Measurements from ENCODE around the gene XYLT1. TPM values are rescaled to one million over a fixed set of nuclear protein-coding genes. Genes with fewer than 3 reads are reported as not detected.

The XYLT1 gene
- total RNA-seq, 2 donors from 2014 or later: 15.0 to 18.3 TPM

DNA sequence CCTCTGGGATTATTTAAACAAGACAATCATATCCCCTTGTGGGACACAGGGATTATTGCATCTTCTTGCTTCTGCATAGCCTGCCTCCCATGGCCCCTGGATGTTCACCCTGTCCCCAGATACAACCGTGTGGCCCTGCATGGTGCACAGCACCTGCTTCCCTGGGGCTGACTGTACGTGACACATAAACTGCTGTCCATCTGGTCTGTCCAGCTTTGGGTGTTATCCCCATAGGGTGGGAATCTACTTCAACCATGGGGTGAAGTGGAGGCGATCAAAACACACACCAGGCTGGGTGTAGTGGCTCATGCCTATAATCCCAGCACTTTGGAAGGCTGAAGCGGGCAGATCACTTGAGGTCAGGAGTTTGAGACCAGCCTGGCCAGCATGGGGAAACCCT, 138.8 kb downstream of the XYLT1 start:
- H3K4me1 ChIP-seq: no peaks in the 10 kb centered on the region
- H3K27ac ChIP-seq: no peak overlapping the region
- intact Hi-C loops (cut with DNase I): no loop called here

DNA sequence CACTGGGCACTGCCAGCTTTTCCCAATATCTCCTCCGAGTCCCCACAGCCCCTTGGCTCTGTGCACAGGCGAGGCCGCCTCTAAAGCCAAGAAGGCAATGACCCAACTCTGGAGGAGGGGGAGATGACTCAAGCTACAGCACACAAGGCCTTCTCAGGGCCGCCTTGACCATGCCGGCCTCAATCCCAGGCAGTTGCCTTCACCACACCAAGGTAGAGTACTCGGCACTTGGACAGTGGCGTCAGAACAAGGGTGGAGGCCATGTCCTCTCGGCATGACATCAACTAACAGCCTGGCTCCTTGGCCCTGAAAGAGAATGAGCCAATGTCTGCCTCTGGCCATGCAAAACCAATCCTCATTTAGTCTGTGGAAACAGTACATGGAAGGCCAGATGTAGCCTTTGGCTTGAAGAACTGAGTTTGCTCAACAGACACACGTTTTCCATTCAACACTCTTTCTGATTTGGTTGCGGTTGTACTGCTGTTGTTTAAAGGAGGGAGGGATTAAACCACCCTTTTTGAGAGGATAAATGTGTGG, 139.6 kb downstream of the XYLT1 start:
- no peaks in the 10 kb centered on the region for H3K36me3 ChIP-seq
- TF ChIP-seq, protein P1, sequence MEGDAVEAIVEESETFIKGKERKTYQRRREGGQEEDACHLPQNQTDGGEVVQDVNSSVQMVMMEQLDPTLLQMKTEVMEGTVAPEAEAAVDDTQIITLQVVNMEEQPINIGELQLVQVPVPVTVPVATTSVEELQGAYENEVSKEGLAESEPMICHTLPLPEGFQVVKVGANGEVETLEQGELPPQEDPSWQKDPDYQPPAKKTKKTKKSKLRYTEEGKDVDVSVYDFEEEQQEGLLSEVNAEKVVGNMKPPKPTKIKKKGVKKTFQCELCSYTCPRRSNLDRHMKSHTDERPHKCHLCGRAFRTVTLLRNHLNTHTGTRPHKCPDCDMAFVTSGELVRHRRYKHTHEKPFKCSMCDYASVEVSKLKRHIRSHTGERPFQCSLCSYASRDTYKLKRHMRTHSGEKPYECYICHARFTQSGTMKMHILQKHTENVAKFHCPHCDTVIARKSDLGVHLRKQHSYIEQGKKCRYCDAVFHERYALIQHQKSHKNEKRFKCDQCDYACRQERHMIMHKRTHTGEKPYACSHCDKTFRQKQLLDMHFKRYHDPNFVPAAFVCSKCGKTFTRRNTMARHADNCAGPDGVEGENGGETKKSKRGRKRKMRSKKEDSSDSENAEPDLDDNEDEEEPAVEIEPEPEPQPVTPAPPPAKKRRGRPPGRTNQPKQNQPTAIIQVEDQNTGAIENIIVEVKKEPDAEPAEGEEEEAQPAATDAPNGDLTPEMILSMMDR (IDR thresholded peaks at IDR 0.05): no peak
- intact Hi-C loops (cut with DNase I): no loop called here
- DNase-seq: no peak
- H3K9me3 ChIP-seq: no peaks in the 10 kb centered on the region
- no peak overlapping the region for H3K4me3 ChIP-seq
- H3K27ac ChIP-seq: no peak overlapping the region
- no peak overlapping the region for H3K9ac ChIP-seq (ENCODE audit: low read depth in 2 of 2, low read length in 2 of 2)
- H3K4me1 ChIP-seq: no peaks in the 10 kb centered on the region
- no peaks in the 10 kb centered on the region for H3K27me3 ChIP-seq

More for the DNA sequence above, 138.8 kb downstream of the XYLT1 start:
- Histone ChIP-seq H3K36me3 (no peaks in the 10 kb centered on the region), H3K4me3 (no peak overlapping the region), H3K27me3 (no peaks in the 10 kb centered on the region), H3K9me3 (no peaks in the 10 kb centered on the region), H3K9ac (ENCODE audit: low read depth in 2 of 2, low read length in 2 of 2) (no peak overlapping the region)
- DNase-seq: no peak
- TF ChIP-seq, protein P1 (IDR thresholded peaks at IDR 0.05): no peak

DNA sequence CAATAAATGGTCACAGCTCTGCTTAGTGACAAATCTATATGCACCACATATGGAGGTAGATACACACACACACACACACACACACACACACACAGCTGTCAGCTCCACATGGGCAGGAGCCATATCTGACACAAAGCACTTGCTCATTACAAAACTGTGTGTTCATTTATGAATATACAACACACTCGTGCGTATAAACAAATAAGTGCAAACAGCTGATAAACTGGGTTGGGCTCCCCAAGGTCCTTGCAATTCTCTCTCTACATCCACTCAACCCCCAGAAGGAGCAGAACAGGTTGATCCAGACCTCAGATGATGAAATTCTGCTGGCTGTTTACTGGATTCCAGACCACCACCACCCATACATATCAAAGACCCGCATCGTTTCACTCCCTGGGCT, 140.7 kb downstream of the XYLT1 start:
- H3K9me3 ChIP-seq: no peaks in the 10 kb centered on the region
- no peak overlapping the region for H3K27ac ChIP-seq
- no peaks in the 10 kb centered on the region for H3K4me1 ChIP-seq
- no peaks in the 10 kb centered on the region for H3K36me3 ChIP-seq
- DNase-seq: no peak
- TF ChIP-seq, protein P1 (IDR thresholded peaks at IDR 0.05): no peak
- no peaks in the 10 kb centered on the region for H3K27me3 ChIP-seq
- intact Hi-C loops (cut with DNase I): no loop called here
- peak overlapping the region in 1 of 2 donors; percentile 16 for H3K9ac ChIP-seq (ENCODE audit: low read depth in 2 of 2, low read length in 2 of 2)
- no peak overlapping the region for H3K4me3 ChIP-seq

DNA sequence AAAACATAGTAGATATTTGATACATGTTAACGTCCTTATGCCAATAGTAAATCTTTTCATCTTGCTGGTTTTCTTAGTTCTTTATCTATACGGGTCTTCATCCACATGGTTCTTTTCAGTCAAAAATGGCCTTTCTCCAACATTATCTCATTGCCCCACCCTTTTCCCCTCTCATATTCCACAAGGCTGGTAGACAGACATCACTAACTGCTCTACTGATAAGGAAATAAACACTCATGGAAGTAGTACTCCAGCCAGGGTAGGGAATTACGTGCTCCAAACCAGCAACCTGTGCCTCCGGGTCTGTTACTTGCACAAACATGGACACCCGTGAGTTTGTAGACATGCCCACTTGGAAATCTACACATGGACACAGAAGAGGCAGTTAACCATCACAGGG, 141.4 kb downstream of the XYLT1 start:
- Histone ChIP-seq H3K9ac (ENCODE audit: low read depth in 2 of 2, low read length in 2 of 2) (peak overlapping the region in 1 of 2 donors; percentile 16), H3K4me3 (no peak overlapping the region), H3K27ac (peak overlapping the region; percentile 54), H3K27me3 (no peaks in the 10 kb centered on the region), H3K4me1 (no peaks in the 10 kb centered on the region), H3K36me3 (no peaks in the 10 kb centered on the region), H3K9me3 (no peaks in the 10 kb centered on the region)
- DNase-seq: no peak
- TF ChIP-seq, protein P1 (IDR thresholded peaks at IDR 0.05): no peak
- intact Hi-C loops (cut with DNase I): no loop called here

DNA sequence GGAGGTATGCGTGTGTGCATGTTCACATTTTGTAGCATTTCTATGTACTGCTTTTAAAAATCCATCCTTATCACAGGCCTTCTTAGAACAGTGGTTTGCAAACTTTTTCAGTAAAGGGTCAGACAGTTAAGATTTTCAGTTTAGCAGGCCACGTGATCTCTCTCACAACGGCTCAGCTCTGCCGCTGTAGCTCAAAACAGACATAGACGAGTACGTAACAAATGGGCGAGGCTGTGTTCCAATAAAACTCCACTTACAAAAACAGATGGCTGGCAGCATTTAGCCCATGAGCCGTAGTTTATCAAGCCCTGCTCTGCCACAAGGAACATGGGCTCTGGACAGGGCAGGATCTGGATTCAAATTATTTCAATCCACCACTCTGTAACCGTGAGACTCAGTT, 141.8 kb downstream of the XYLT1 start:
- Histone ChIP-seq H3K36me3 (no peaks in the 10 kb centered on the region), H3K4me1 (no peaks in the 10 kb centered on the region), H3K27me3 (no peaks in the 10 kb centered on the region), H3K9ac (ENCODE audit: low read depth in 2 of 2, low read length in 2 of 2) (peak overlapping the region; percentile 16 to 39), H3K9me3 (no peaks in the 10 kb centered on the region), H3K4me3 (no peak overlapping the region), H3K27ac (peak overlapping the region; percentile 54)
- TF ChIP-seq, protein P1 (IDR thresholded peaks at IDR 0.05): no peak
- DNase-seq: peak; percentile 77
- intact Hi-C loops (cut with DNase I): no loop called here
